ENCODE data around the gene RHOB. TPM values are rescaled to one million over a fixed set of nuclear protein-coding genes. Genes with fewer than 3 reads are reported as not detected.

Gene RHOB
- 100 to 1,000 TPM in 2 of 3 donors, 10 to 100 TPM in 1; 75.5 to 616 (median 104) TPM for total RNA-seq
- long read RNA-seq, donor 1, transcript RHOB-201 (1 exons, 2,372 nt), result major isoform, 313 of 314 reads
- long read RNA-seq, donor 1, partial matches to known transcripts, result 0 of 314 reads
- long read RNA-seq, donor 1, other reads (novel, unspliced or antisense), result 1 of 314 reads
- long read RNA-seq, donor 2, transcript RHOB-201 (1 exons, 2,372 nt), result major isoform, 7 of 7 reads
- long read RNA-seq, donor 2, partial matches to known transcripts, result 0 of 7 reads
- long read RNA-seq, donor 2, other reads (novel, unspliced or antisense), result 0 of 7 reads

DNA sequence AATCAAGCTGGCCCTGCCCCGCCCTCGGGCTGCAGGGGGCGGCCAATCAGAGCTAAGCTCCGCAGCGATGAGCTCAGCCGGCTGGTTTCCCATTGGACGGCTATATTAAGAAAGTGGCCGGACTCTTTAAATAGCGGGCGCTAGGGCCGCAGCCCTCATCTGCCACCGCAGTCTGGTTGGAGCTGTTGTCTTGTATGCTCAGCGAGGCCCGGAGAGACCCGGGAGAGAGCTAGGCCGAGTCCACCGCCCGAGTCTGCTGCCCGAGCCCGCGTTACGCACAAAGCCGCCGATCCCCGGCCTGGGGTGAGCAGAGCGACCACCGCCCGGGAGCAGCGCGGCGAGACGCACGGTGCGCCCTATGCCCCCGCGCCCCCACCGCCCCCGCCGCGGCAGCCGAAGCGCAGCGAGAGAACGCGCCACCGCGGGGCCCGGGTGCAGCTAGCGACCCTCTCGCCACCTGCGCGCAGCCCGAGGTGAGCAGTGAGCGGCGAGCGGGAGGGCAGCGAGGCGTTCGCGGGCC lies at the start of gene RHOB:
Gene RHOB, plus strand, starts transcription at position 158 of the 520 bp plus-strand sequence. CDS start 392 bp downstream, outside the sequence.
- ATAC-seq, result peak; percentile 91
- DNase-seq, result peak; percentile 97 to 98 (median 97)
- TF ChIP-seq, protein P1, sequence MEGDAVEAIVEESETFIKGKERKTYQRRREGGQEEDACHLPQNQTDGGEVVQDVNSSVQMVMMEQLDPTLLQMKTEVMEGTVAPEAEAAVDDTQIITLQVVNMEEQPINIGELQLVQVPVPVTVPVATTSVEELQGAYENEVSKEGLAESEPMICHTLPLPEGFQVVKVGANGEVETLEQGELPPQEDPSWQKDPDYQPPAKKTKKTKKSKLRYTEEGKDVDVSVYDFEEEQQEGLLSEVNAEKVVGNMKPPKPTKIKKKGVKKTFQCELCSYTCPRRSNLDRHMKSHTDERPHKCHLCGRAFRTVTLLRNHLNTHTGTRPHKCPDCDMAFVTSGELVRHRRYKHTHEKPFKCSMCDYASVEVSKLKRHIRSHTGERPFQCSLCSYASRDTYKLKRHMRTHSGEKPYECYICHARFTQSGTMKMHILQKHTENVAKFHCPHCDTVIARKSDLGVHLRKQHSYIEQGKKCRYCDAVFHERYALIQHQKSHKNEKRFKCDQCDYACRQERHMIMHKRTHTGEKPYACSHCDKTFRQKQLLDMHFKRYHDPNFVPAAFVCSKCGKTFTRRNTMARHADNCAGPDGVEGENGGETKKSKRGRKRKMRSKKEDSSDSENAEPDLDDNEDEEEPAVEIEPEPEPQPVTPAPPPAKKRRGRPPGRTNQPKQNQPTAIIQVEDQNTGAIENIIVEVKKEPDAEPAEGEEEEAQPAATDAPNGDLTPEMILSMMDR (IDR thresholded peaks at IDR 0.05), result peak; percentile 18
- Histone ChIP-seq H3K4me1 (ENCODE audit: low read depth) (peaks cover 20% of the 10 kb centered on the region), H3K4me3 (peak within 1 kb of the TSS; percentile 97), H3K36me3 (ENCODE audit: low read depth) (no peaks in the 10 kb centered on the region), H3K9me3 (no peaks in the 10 kb centered on the region)
- intact Hi-C loops (cut with DNase I, micrococcal nuclease), result loop anchor here (5.0 to 10.0 kb wide), 2 partner anchors 188 to 190 kb away; no protein-coding TSS in a partner anchor

DNA sequence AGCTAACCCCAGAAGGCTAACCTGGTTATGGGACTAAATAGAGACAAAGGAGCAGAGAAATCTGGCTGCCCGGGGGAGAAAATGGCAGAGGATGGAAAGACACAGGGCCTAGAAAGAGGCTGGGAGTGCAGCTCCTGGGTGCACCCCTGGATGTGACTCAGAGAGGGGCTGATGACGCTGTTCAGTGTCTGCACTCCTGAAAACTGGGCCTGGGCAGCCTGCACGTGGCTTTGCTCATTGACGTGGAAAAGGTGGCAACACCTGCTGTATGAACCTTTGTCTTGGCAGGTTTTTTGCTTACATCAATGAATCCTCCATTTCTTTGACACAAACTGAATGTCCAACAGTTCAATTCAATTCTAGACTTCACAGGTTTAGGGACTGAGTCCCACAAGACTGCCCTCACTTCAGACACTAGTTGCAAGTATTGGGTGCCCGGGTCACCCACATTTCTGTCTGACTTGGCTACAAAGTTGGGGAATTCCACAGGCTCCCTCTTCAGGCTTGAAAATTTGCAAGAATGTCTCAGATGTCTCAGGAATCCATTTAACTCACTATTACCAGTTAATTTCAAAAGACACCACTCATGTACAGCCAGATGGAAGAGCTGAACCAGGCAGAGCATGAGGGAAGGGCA lies 48.9 kb upstream of the RHOB start:
- DNase-seq (no peak), ATAC-seq (no peak)
- H3K9me3 ChIP-seq, result no peaks in the 10 kb centered on the region
- TF ChIP-seq, protein P1 (IDR thresholded peaks at IDR 0.05), result no peak
- no peaks in the 10 kb centered on the region for H3K4me1 ChIP-seq (ENCODE audit: low read depth)
- intact Hi-C loops (cut with DNase I, micrococcal nuclease), result no loop called here
- H3K4me3 ChIP-seq, result no peak overlapping the region
- H3K36me3 ChIP-seq (ENCODE audit: low read depth), result no peaks in the 10 kb centered on the region

DNA sequence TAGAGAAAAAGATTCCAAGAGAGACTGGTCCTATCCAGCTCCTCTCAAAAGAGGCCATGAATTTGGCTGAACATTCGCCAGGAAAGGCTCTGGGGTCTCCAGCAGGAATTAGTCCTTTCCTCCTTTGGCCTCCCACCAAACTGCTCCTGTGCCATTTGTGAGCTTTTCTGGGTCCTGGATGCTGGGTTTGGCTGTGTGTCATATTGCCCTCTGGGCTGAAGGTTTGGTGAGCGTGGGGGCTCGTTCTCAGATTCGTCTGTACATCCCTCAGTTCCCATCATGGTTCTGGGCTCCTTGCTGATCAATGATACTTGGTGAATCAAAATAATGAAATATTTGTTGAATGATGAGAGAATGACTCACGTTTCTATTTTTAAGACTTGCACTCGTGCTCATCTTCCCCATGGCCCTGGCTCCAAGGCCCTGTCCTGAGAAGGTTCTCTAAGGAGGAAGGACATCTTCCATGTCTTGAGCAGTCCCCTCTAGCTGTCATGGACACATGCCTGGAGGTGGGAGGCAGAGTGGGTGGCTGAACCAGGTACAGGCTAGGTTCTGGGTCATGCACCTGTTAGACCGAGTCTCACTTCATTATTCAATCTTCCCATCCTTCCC lies 47.8 kb upstream of the RHOB start:
- DNase-seq, result no peak

GRCh38 chr2:20400306-20400705 lies 46.6 kb upstream of the RHOB start:
- ATAC-seq (no peak), DNase-seq (no peak)
- no peaks in the 10 kb centered on the region for H3K36me3 ChIP-seq (ENCODE audit: low read depth)

More for the DNA sequence above, 47.8 kb upstream of the RHOB start:
- no peaks in the 10 kb centered on the region for H3K36me3 ChIP-seq (ENCODE audit: low read depth)
- no peak overlapping the region for H3K4me3 ChIP-seq
- intact Hi-C loops (cut with DNase I, micrococcal nuclease), result no loop called here
- ATAC-seq, result no peak
- TF ChIP-seq, protein P1 (IDR thresholded peaks at IDR 0.05), result no peak
- H3K9me3 ChIP-seq, result no peaks in the 10 kb centered on the region
- no peaks in the 10 kb centered on the region for H3K4me1 ChIP-seq (ENCODE audit: low read depth)

More at GRCh38 chr2:20400306-20400705, 46.6 kb upstream of the RHOB start:
- no peak overlapping the region for H3K4me3 ChIP-seq
- H3K4me1 ChIP-seq (ENCODE audit: low read depth), result no peaks in the 10 kb centered on the region
- intact Hi-C loops (cut with DNase I, micrococcal nuclease), result loop anchor here in 1 of 2 donors (5.0 kb wide), 1 partner anchor 242 kb away; no protein-coding TSS in a partner anchor
- no peaks in the 10 kb centered on the region for H3K9me3 ChIP-seq
- TF ChIP-seq, protein P1 (IDR thresholded peaks at IDR 0.05), result no peak

All from mucosa of descending colon (tissue), 3 donors.